HepG2 (cell line): Measurements from ENCODE around the gene FAT1. TPM values are rescaled to one million over a fixed set of nuclear protein-coding genes. Genes with fewer than 3 reads are reported as not detected.
A peak's percentile ranks its signal among the peaks of the same experiment; 100 is the strongest.

Experiments used
- ATAC-seq: fragments of 200-7000 bp; cut with Tn5 transposase; 3 replicates; pipeline ENCODE4 v1.9.1; 2020; ENCODE audit warnings: mild to moderate bottlenecking, moderate library complexity
- BruUV-seq: library from RNA; stranded (reverse); fragments of 400-500 nt; replicated peaks from 2 replicates; lab custom pipeline; 2021; lab: Mats Ljungman, UMichigan
- CTCF ChIA-PET: fragments of 300-600 bp; formaldehyde crosslinking; extraction: SDS; loops from one replicate; lab custom pipeline; 2021; ENCODE audit warnings: low total read pairs, inconsistent platforms, low intra/inter-chr PET ratio; lab: Yijun Ruan, JAX
- POLR2A ChIA-PET: fragments of 350-600 bp; sonication (Branson Sonifier 250); formaldehyde crosslinking; loops from one replicate; lab custom pipeline; 2020; ENCODE audit warnings: antibody characterized with exemption, inconsistent platforms; lab: Yijun Ruan, JAX
- DNase-seq: peaks from one replicate; pipeline ENCODE4 v3.0.0-alpha.2; 2015; ENCODE audit warnings: low spot score
- FAIRE-seq: peaks from 3 replicates; lab custom pipeline; 2011; peaks lifted over from hg19 to GRCh38; lab: Jason Lieb, UNC
- H2AFZ ChIP-seq: one replicate; pipeline ENCODE4 v1.6.1; 2011; ENCODE audit warnings: low read length, inconsistent platforms
- H3K27ac ChIP-seq: fragments of 300-600 bp; 3 replicates; pipeline ENCODE4 v1.8.0; 2011; ENCODE audit warnings: mixed run types, mild to moderate bottlenecking, mixed read lengths, low read length, inconsistent platforms; ENCODE audit not compliant: insufficient read depth; ENCODE audit errors: extremely low read length
- H3K27me3 ChIP-seq, 2 experiments: fragments of 200-600 bp in 1 of 2; 2 replicates in 1 of 2; 3 replicates in 1 of 2; pipeline versions ENCODE4 v1.6.0 to v1.8.0; 2011; ENCODE audit warnings: low read length in 2 of 2, mild to moderate bottlenecking in 2 of 2, moderate library complexity in 2 of 2, inconsistent platforms in 1 of 2; ENCODE audit not compliant: insufficient read depth in 2 of 2, control insufficient read depth in 1 of 2
- H3K36me3 ChIP-seq, 2 experiments: fragments of 200-600 bp in 1 of 2; replicated peaks in 1 of 2; 2 replicates in 1 of 2; 3 replicates in 1 of 2; pipeline versions ENCODE4 v1.5.1 to v1.8.0; 2011; ENCODE audit warnings: low read length in 2 of 2, inconsistent platforms in 1 of 2; ENCODE audit not compliant: insufficient read depth in 2 of 2, control insufficient read depth in 1 of 2
- H3K4me1 ChIP-seq: 2 replicates; pipeline ENCODE4 v1.5.1; 2012; ENCODE audit warnings: low read length, inconsistent platforms; ENCODE audit not compliant: insufficient read depth
- H3K4me2 ChIP-seq: 2 replicates; pipeline ENCODE4 v1.6.0; 2011; ENCODE audit warnings: low read depth, low read length, inconsistent platforms
- H3K4me3 ChIP-seq, 3 experiments: fragments of 200-600 bp in 1 of 3; sonication (generic), shearing (Covaris generic) in 1 of 3; replicated peaks in 1 of 3; 2 replicates each; pipeline ENCODE4 v1.5.1; 2011 to 2016; ENCODE audit warnings: low read length in 3 of 3, inconsistent platforms in 2 of 3, low read depth in 2 of 3, mild to moderate bottlenecking in 2 of 3, control low read depth in 1 of 3, mixed read lengths in 1 of 3; ENCODE audit not compliant: insufficient read depth in 1 of 3
- H3K79me2 ChIP-seq: one replicate; pipeline ENCODE4 v1.6.1; 2011; ENCODE audit warnings: low read length, inconsistent platforms; ENCODE audit not compliant: insufficient read depth
- H3K9ac ChIP-seq: 2 replicates; pipeline ENCODE4 v1.6.0; 2011; ENCODE audit warnings: mild to moderate bottlenecking, low read depth, low read length, inconsistent platforms; ENCODE audit not compliant: insufficient read depth
- H3K9me3 ChIP-seq: 2 replicates; pipeline ENCODE4 v1.5.1; 2012; ENCODE audit warnings: mild to moderate bottlenecking, low read length
- H4K20me1 ChIP-seq: 2 replicates; pipeline ENCODE4 v1.6.0; 2011; ENCODE audit warnings: inconsistent platforms, mild to moderate bottlenecking, low read length, moderate library complexity; ENCODE audit not compliant: insufficient read depth
- HNRNPH1 ChIP-seq: fragments of 200-400 bp; formaldehyde crosslinking; optimal IDR thresholded peaks from 2 replicates; pipeline ENCODE3; 2017; ENCODE audit warnings: mild to moderate bottlenecking, low read depth, low read length
- RBM22 ChIP-seq: fragments of 200-400 bp; formaldehyde crosslinking; optimal IDR thresholded peaks from 2 replicates; pipeline ENCODE3; 2017; ENCODE audit warnings: mild to moderate bottlenecking, low read length, moderate library complexity
- ZNF329 ChIP-seq: sonication (generic); formaldehyde crosslinking; IDR thresholded peaks from 2 replicates; pipeline ENCODE4 v1.9.0; 2021; ENCODE audit warnings: low read depth, mild to moderate bottlenecking, missing genetic modification reagents
- ZNF792 ChIP-seq: IDR thresholded peaks from 2 replicates; pipeline ENCODE4 v1.6.1; 2016
- WGBS: methylation state at CpG from one replicate; pipeline ENCODE4 v1.1.6; 2017; ENCODE audit warnings: low lambda C conversion rate; 5-methylcytosine and 5-hydroxymethylcytosine counted together
- in situ Hi-C: cut with HindIII; loops from 2 replicates; pipeline ENCODE4 v1.10.0; 2017; ENCODE audit warnings: low pct_unique_long_range_greater_than_20kb; ENCODE audit not compliant: extremely low pct_ligation_motif_present
- intact Hi-C: fragments of 100-400 bp; cut with micrococcal nuclease; formaldehyde crosslinking; loops from one replicate; pipeline ENCODE4 v1.10.0; 2022; ENCODE audit not compliant: unreplicated experiment
- polyA plus RNA-seq, 8 experiments: library from polyadenylated mRNA; depleted of rRNA in 3 of 8; stranded (reverse) in 7 of 8; unstranded in 1 of 8; fragments of >200 nt; fragmentation: Illumina TruSeq in 4 of 8; extraction: Trizol in 4 of 8; gene quantifications; 2 replicates each; pipeline versions ENCODE4 v1.2.1 to v1.2.3, GENCODE V29; 2011 to 2016; ENCODE audit warnings: low read depth in 4 of 8, missing spikeins in 1 of 8, mixed read lengths in 1 of 8; ENCODE audit not compliant: insufficient read depth in 1 of 8
- total RNA-seq, 5 experiments: library from RNA; depleted of rRNA; stranded (reverse); fragments of >200 nt; fragmentation: Illumina TruSeq; extraction: Trizol; gene quantifications; 2 replicates each; pipeline ENCODE4 v1.2.3, GENCODE V29; 2016; ENCODE audit warnings: low read depth in 1 of 5
- TF ChIP-seq, protein P1 (sequence below): sonication (generic); formaldehyde crosslinking; IDR thresholded peaks from 2 replicates; pipeline ENCODE4 v1.5.0; 2020; ENCODE audit warnings: missing genetic modification reagents
- TF ChIP-seq, protein P2 (sequence below): sonication (generic); formaldehyde crosslinking; IDR thresholded peaks from 2 replicates; pipeline ENCODE4 v1.8.0; 2022; ENCODE audit warnings: mild to moderate bottlenecking, missing genetic modification reagents

FAT1 gene
- total and polyA plus RNA-seq, 2 of the 13 experiments (the other 11 are each of a cell fraction or from before 2014, with no cell fraction given): 185 to 216 TPM

DNA sequence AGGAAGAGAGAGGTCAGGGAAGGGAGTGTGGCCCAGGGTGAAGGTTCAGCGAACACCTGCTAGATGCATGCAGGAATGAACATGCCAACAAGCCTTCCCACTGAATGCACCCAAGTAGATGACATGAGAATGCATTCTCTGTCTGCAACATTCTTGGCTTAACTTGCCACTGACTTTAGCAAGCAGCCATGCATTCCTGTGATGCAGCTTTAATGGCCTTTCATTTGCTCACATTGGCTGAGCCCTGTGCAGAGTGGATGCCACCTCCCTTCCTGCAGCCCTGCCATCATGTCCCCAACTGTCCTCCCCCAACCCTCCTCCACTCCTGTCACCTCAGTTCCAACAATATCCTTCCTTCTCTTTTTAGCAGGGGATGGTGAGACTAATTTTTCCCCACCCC lies 143.0 kb downstream of the FAT1 start:
- in situ Hi-C loops (loop anchor here (10.0 kb wide), 1 partner anchor 276 kb away; no protein-coding TSS in a partner anchor), intact Hi-C loops (no loop called here)
- H3K27me3 ChIP-seq: no peaks in the 10 kb centered on the region
- no peaks in the 10 kb centered on the region for H3K79me2 ChIP-seq
- H3K4me1 ChIP-seq: 0 out of 2 replicates have a peak, but pooled peaks cover 6% of the 10 kb centered on the region
- no peaks in the 10 kb centered on the region for H3K9me3 ChIP-seq
- no peak overlapping the region for H2AFZ ChIP-seq
- H3K36me3 ChIP-seq: peaks cover 14% of the 10 kb centered on the region in 2 experiments
- no TSS peak for BruUV-seq
- ATAC-seq (no peak), FAIRE-seq (no peak), DNase-seq (no peak)
- no peak overlapping the region for H3K9ac ChIP-seq
- ChIA-PET CTCF (no interaction called here), POLR2A (no interaction called here)
- H4K20me1 ChIP-seq: no peaks in the 10 kb centered on the region
- H3K4me3 ChIP-seq: no peak overlapping the region
- 100% methylated on average over 1 of the region's 1 CpG for WGBS
- H3K4me2 ChIP-seq: no peak overlapping the region
- TF ChIP-seq, protein P1, sequence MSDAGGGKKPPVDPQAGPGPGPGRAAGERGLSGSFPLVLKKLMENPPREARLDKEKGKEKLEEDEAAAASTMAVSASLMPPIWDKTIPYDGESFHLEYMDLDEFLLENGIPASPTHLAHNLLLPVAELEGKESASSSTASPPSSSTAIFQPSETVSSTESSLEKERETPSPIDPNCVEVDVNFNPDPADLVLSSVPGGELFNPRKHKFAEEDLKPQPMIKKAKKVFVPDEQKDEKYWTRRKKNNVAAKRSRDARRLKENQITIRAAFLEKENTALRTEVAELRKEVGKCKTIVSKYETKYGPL: no peak
- TF ChIP-seq HNRNPH1: no peak
- TF ChIP-seq ZNF329 (CRISPR knock-in tag): no peak
- TF ChIP-seq, protein P2, sequence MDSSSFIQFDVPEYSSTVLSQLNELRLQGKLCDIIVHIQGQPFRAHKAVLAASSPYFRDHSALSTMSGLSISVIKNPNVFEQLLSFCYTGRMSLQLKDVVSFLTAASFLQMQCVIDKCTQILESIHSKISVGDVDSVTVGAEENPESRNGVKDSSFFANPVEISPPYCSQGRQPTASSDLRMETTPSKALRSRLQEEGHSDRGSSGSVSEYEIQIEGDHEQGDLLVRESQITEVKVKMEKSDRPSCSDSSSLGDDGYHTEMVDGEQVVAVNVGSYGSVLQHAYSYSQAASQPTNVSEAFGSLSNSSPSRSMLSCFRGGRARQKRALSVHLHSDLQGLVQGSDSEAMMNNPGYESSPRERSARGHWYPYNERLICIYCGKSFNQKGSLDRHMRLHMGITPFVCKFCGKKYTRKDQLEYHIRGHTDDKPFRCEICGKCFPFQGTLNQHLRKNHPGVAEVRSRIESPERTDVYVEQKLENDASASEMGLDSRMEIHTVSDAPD (CRISPR knock-in tag): no peak
- TF ChIP-seq RBM22: peak; percentile 91
- no peak for TF ChIP-seq ZNF792
- TF ChIP-seq, all 625 proteins: peak for 1
- no peak overlapping the region for H3K27ac ChIP-seq
